Measurements from ENCODE around the gene KICS2. TPM values are rescaled to one million over a fixed set of nuclear protein-coding genes. Genes with fewer than 3 reads are reported as not detected.
A peak's percentile ranks its signal among the peaks of the same experiment; 100 is the strongest.

Gene KICS2
- 6.5 TPM for polyA plus RNA-seq (2012; ENCODE audit: missing spikeins)

GRCh38 chr12:64222009-64222765 lies at the start of gene KICS2:
TSS of gene KICS2 (minus strand) at chr12:64222296. CDS start at chr12:64222237, 59 bp downstream.
- TF ChIP-seq POLR2AphosphoS5 (IDR thresholded peaks at IDR 0.05; ENCODE audit: low read depth, low read length) (peak; percentile 85), TAF1 (IDR thresholded peaks at IDR 0.05; ENCODE audit: borderline replicate concordance, low read depth, low read length) (peak; percentile 41; the same call in 1 of the 2 replicates), POLR2A (IDR thresholded peaks at IDR 0.05; ENCODE audit: low read depth, low read length) (peak; percentile 92)
- peak; percentile 79 for DNase-seq (ENCODE audit: insufficient read length)
- peak; percentile 97 for FAIRE-seq

GRCh38 chr12:64270411-64270810 lies 48.3 kb upstream of the KICS2 start:
- DNase-seq (ENCODE audit: insufficient read length) (no peak), FAIRE-seq (no peak)
- TF ChIP-seq POLR2AphosphoS5 (IDR thresholded peaks at IDR 0.05; ENCODE audit: low read depth, low read length) (no peak), TAF1 (IDR thresholded peaks at IDR 0.05; ENCODE audit: borderline replicate concordance, low read depth, low read length) (no peak), POLR2A (IDR thresholded peaks at IDR 0.05; ENCODE audit: low read depth, low read length) (no peak)

GRCh38 chr12:64269161-64269560 lies 47.1 kb upstream of the KICS2 start:
- FAIRE-seq (no peak), DNase-seq (ENCODE audit: insufficient read length) (no peak)
- TF ChIP-seq POLR2AphosphoS5 (IDR thresholded peaks at IDR 0.05; ENCODE audit: low read depth, low read length): no peak
- no peak for TF ChIP-seq TAF1 (IDR thresholded peaks at IDR 0.05; ENCODE audit: borderline replicate concordance, low read depth, low read length)
- no peak for TF ChIP-seq POLR2A (IDR thresholded peaks at IDR 0.05; ENCODE audit: low read depth, low read length)

- DNase-seq (ENCODE audit: insufficient read length): no peak
- TF ChIP-seq TAF1 (IDR thresholded peaks at IDR 0.05; ENCODE audit: borderline replicate concordance, low read depth, low read length): no peak
- TF ChIP-seq POLR2A (IDR thresholded peaks at IDR 0.05; ENCODE audit: low read depth, low read length): no peak
- no peak for TF ChIP-seq POLR2AphosphoS5 (IDR thresholded peaks at IDR 0.05; ENCODE audit: low read depth, low read length)
- no peak for FAIRE-seq
These were observed 46.3 kb upstream of the KICS2 start for GRCh38 chr12:64268409-64268808.

- no peak for TF ChIP-seq TAF1 (IDR thresholded peaks at IDR 0.05; ENCODE audit: borderline replicate concordance, low read depth, low read length)
- no peak for TF ChIP-seq POLR2A (IDR thresholded peaks at IDR 0.05; ENCODE audit: low read depth, low read length)
- no peak for TF ChIP-seq POLR2AphosphoS5 (IDR thresholded peaks at IDR 0.05; ENCODE audit: low read depth, low read length)
- DNase-seq (ENCODE audit: insufficient read length) (no peak), FAIRE-seq (no peak)
These were observed 43.7 kb upstream of the KICS2 start for GRCh38 chr12:64265839-64266238.

GRCh38 chr12:64261813-64262212 lies 39.7 kb upstream of the KICS2 start:
- TF ChIP-seq POLR2AphosphoS5 (IDR thresholded peaks at IDR 0.05; ENCODE audit: low read depth, low read length) (no peak), POLR2A (IDR thresholded peaks at IDR 0.05; ENCODE audit: low read depth, low read length) (no peak), TAF1 (IDR thresholded peaks at IDR 0.05; ENCODE audit: borderline replicate concordance, low read depth, low read length) (no peak)
- no peak for DNase-seq (ENCODE audit: insufficient read length)
- FAIRE-seq: no peak

- no peak for FAIRE-seq
- TF ChIP-seq POLR2AphosphoS5 (IDR thresholded peaks at IDR 0.05; ENCODE audit: low read depth, low read length) (no peak), POLR2A (IDR thresholded peaks at IDR 0.05; ENCODE audit: low read depth, low read length) (no peak)
- no peak for DNase-seq (ENCODE audit: insufficient read length)
These were observed 36.5 kb upstream of the KICS2 start for GRCh38 chr12:64258576-64258975.

GRCh38 chr12:64256166-64256800 lies 34.2 kb upstream of the KICS2 start:
- TF ChIP-seq POLR2AphosphoS5 (IDR thresholded peaks at IDR 0.05; ENCODE audit: low read depth, low read length) (no peak), TAF1 (IDR thresholded peaks at IDR 0.05; ENCODE audit: borderline replicate concordance, low read depth, low read length) (no peak), POLR2A (IDR thresholded peaks at IDR 0.05; ENCODE audit: low read depth, low read length) (no peak)
- DNase-seq (ENCODE audit: insufficient read length) (no peak), FAIRE-seq (peak; percentile 50)

- no peak for DNase-seq (ENCODE audit: insufficient read length)
- TF ChIP-seq POLR2A (IDR thresholded peaks at IDR 0.05; ENCODE audit: low read depth, low read length) (no peak), POLR2AphosphoS5 (IDR thresholded peaks at IDR 0.05; ENCODE audit: low read depth, low read length) (no peak), TAF1 (IDR thresholded peaks at IDR 0.05; ENCODE audit: borderline replicate concordance, low read depth, low read length) (no peak)
- no peak for FAIRE-seq
These were observed 33.2 kb upstream of the KICS2 start for GRCh38 chr12:64255249-64255648.

- no peak for TF ChIP-seq POLR2A (IDR thresholded peaks at IDR 0.05; ENCODE audit: low read depth, low read length)
- no peak for TF ChIP-seq POLR2AphosphoS5 (IDR thresholded peaks at IDR 0.05; ENCODE audit: low read depth, low read length)
- TF ChIP-seq TAF1 (IDR thresholded peaks at IDR 0.05; ENCODE audit: borderline replicate concordance, low read depth, low read length): no peak
- FAIRE-seq: no peak
These were observed 31.3 kb upstream of the KICS2 start for GRCh38 chr12:64253356-64253755.

GRCh38 chr12:64252681-64253080 lies 30.6 kb upstream of the KICS2 start:
- DNase-seq (ENCODE audit: insufficient read length) (no peak), FAIRE-seq (no peak)
- TF ChIP-seq POLR2AphosphoS5 (IDR thresholded peaks at IDR 0.05; ENCODE audit: low read depth, low read length) (no peak), POLR2A (IDR thresholded peaks at IDR 0.05; ENCODE audit: low read depth, low read length) (no peak), TAF1 (IDR thresholded peaks at IDR 0.05; ENCODE audit: borderline replicate concordance, low read depth, low read length) (no peak)

More at GRCh38 chr12:64253356-64253755, 31.3 kb upstream of the KICS2 start:
- no peak for DNase-seq (ENCODE audit: insufficient read length)

GRCh38 chr12:64243809-64244208 lies 21.7 kb upstream of the KICS2 start:
- TF ChIP-seq POLR2AphosphoS5 (IDR thresholded peaks at IDR 0.05; ENCODE audit: low read depth, low read length) (no peak), POLR2A (IDR thresholded peaks at IDR 0.05; ENCODE audit: low read depth, low read length) (no peak), TAF1 (IDR thresholded peaks at IDR 0.05; ENCODE audit: borderline replicate concordance, low read depth, low read length) (no peak)
- DNase-seq (ENCODE audit: insufficient read length) (no peak), FAIRE-seq (no peak)

All from GM12892 (cell line).